ENCODE measurements around the gene LUC7L2.

The LUC7L2 gene

DNA sequence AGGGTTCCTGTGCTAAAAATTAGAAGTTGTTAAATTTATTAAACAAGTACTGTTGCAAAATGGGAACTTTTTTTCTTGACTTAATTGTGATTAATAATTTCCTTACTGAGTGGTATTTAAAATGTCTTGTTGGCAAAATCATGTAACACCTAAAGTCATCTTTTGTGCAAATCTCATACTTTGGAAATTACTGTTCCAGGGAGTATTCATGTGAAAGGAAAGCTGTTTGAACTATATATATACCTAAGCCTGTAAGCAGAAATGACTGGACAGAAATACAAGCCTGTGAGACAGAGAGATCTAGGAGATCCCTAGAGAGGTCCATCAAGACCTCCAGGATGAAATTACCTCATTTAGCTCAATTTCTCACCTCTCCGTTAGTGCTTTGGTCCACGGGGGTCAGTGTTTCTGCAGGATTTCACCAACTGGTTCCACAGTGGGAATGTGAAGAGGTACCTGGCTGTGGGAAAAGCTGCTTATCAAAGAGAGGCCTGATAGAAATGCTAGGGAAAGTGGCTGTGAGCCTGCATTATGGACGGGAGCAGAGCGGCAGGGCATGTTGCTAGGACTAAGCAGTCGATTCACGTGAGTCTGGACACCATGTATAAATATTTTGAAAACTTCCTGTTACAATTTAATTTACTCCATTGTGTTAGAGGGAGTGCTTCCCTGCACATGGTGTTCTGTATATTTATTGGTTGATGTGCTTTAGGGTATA, 7.9 kb downstream of the LUC7L2 start:
- H3K27ac ChIP-seq = no peak overlapping the region
- TF ChIP-seq, protein P1, sequence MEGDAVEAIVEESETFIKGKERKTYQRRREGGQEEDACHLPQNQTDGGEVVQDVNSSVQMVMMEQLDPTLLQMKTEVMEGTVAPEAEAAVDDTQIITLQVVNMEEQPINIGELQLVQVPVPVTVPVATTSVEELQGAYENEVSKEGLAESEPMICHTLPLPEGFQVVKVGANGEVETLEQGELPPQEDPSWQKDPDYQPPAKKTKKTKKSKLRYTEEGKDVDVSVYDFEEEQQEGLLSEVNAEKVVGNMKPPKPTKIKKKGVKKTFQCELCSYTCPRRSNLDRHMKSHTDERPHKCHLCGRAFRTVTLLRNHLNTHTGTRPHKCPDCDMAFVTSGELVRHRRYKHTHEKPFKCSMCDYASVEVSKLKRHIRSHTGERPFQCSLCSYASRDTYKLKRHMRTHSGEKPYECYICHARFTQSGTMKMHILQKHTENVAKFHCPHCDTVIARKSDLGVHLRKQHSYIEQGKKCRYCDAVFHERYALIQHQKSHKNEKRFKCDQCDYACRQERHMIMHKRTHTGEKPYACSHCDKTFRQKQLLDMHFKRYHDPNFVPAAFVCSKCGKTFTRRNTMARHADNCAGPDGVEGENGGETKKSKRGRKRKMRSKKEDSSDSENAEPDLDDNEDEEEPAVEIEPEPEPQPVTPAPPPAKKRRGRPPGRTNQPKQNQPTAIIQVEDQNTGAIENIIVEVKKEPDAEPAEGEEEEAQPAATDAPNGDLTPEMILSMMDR (conservative IDR thresholded peaks at IDR 0.05; ENCODE audit: low read depth, low read length) = no peak
- H2AFZ ChIP-seq (ENCODE audit: low read depth) = no peak overlapping the region
- H3K9ac ChIP-seq = no peak overlapping the region
- no peaks in the 10 kb centered on the region for H3K27me3 ChIP-seq (ENCODE audit: insufficient read depth, low read depth)
- no peak overlapping the region for H3K4me2 ChIP-seq
- H3K36me3 ChIP-seq (ENCODE audit: insufficient read depth) = peaks cover 5% of the 10 kb centered on the region; the same call in 1 of the 2 replicates
- H3K79me2 ChIP-seq (ENCODE audit: insufficient read depth, low read depth) = peaks cover 100% of the 10 kb centered on the region
- H4K20me1 ChIP-seq (ENCODE audit: insufficient read depth) = peaks cover 74% of the 10 kb centered on the region
- peaks cover 41% of the 10 kb centered on the region for H3K4me1 ChIP-seq (ENCODE audit: low read depth, poor library complexity, severe bottlenecking)
- H3K4me3 ChIP-seq (IDR thresholded peaks at IDR 0.05; ENCODE audit: insufficient read depth, low read depth, low read length) = no peak overlapping the region

DNA sequence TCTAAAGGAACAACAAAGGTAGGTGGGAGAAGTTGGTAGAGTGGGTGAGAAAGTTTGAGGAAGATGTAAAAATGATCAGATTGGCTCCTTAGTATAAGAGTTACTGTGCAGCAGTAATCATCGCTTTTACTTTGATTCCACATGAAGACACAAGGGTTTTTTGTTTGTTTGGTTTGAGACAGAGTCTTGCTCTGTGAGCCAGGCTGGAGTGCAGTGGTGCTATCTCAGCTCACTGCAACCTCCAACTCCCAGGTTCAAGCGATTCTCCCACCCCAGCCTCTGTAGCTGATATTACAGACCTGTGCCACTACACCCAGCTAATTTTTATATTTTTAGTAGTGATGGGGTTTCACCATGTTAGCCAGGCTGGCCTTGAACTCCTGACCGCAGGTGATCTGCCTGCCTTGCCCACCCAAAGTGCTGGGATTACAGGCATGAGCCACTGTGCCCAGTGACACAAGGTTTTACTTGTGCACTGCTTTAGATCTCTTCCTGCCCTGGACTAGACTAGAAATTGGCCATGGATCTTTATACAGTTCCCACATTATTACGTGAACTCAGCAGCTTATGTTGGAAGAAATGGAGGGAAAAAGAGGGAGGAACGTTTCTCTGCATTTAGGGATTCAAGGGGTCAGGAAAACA, 10.7 kb downstream of the LUC7L2 start:
- Histone ChIP-seq H4K20me1 (ENCODE audit: insufficient read depth) (peaks cover 68% of the 10 kb centered on the region), H3K4me3 (IDR thresholded peaks at IDR 0.05; ENCODE audit: insufficient read depth, low read depth, low read length) (no peak overlapping the region), H3K4me1 (ENCODE audit: low read depth, poor library complexity, severe bottlenecking) (peaks cover 19% of the 10 kb centered on the region), H3K27me3 (ENCODE audit: insufficient read depth, low read depth) (no peaks in the 10 kb centered on the region), H3K9ac (no peak overlapping the region), H3K79me2 (ENCODE audit: insufficient read depth, low read depth) (peaks cover 100% of the 10 kb centered on the region), H2AFZ (ENCODE audit: low read depth) (no peak overlapping the region), H3K4me2 (no peak overlapping the region), H3K36me3 (ENCODE audit: insufficient read depth) (peaks cover 8% of the 10 kb centered on the region; the same call in 1 of the 2 replicates), H3K27ac (no peak overlapping the region)
- TF ChIP-seq, protein P1 (conservative IDR thresholded peaks at IDR 0.05; ENCODE audit: low read depth, low read length) = no peak

DNA sequence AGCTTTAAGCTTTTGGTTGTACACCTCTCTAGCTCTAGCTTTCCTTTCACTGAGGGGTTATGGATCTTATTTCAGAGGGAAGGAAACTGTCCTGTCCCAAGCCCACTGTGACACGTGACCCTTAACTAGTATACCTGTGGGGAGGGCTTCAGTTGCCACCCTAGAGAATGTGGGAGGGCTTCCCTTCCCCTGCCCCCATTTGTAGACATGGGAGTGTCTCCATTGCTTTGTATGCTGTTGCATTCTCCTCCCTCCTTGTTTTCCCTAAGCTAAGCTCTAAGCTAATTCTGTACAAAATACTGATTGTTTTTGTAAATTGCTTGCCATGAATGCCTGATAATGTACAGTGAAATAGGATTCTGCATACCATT, 11.2 kb downstream of the LUC7L2 start:
- H3K27me3 ChIP-seq (ENCODE audit: insufficient read depth, low read depth) = no peaks in the 10 kb centered on the region
- TF ChIP-seq, protein P1 (conservative IDR thresholded peaks at IDR 0.05; ENCODE audit: low read depth, low read length) = no peak
- no peak overlapping the region for H3K4me3 ChIP-seq (IDR thresholded peaks at IDR 0.05; ENCODE audit: insufficient read depth, low read depth, low read length)
- H3K79me2 ChIP-seq (ENCODE audit: insufficient read depth, low read depth) = peaks cover 100% of the 10 kb centered on the region
- H3K9ac ChIP-seq = no peak overlapping the region
- H3K4me2 ChIP-seq = no peak overlapping the region
- H2AFZ ChIP-seq (ENCODE audit: low read depth) = no peak overlapping the region
- peaks cover 8% of the 10 kb centered on the region; the same call in 1 of the 2 replicates for H3K36me3 ChIP-seq (ENCODE audit: insufficient read depth)
- H4K20me1 ChIP-seq (ENCODE audit: insufficient read depth) = peaks cover 63% of the 10 kb centered on the region
- peaks cover 19% of the 10 kb centered on the region for H3K4me1 ChIP-seq (ENCODE audit: low read depth, poor library complexity, severe bottlenecking)
- H3K27ac ChIP-seq = no peak overlapping the region

DNA sequence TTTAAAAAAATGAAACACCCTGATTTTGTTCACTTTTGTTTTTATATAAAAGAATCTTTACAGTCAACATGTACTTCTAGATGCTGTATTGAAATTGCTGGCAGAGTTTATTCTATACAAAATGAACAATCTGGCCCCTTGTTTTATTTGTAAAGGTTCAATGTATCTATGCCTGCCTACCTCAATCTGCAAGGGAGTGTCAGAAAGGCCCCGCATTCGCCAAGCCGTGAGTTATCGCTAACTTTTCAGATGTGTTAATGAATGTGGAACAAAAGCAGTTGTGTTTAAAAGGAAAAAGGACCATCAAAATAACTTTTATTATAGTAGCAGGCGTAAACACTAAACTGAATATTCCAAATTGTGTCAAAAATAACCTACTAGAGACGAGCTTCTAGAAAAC, 14.6 kb downstream of the LUC7L2 start:
- Histone ChIP-seq H2AFZ (ENCODE audit: low read depth) (no peak overlapping the region), H3K9ac (no peak overlapping the region), H3K36me3 (ENCODE audit: insufficient read depth) (peaks cover 15% of the 10 kb centered on the region; the same call in 1 of the 2 replicates), H3K4me2 (no peak overlapping the region), H3K27ac (no peak overlapping the region), H3K4me1 (ENCODE audit: low read depth, poor library complexity, severe bottlenecking) (peaks cover 3% of the 10 kb centered on the region), H3K4me3 (IDR thresholded peaks at IDR 0.05; ENCODE audit: insufficient read depth, low read depth, low read length) (no peak overlapping the region), H3K27me3 (ENCODE audit: insufficient read depth, low read depth) (no peaks in the 10 kb centered on the region), H3K79me2 (ENCODE audit: insufficient read depth, low read depth) (peaks cover 84% of the 10 kb centered on the region), H4K20me1 (ENCODE audit: insufficient read depth) (peaks cover 38% of the 10 kb centered on the region; the same call in 1 of the 2 replicates)
- TF ChIP-seq, protein P1 (conservative IDR thresholded peaks at IDR 0.05; ENCODE audit: low read depth, low read length) = no peak

All from KMS-11 (cell line).